Measurements from ENCODE around the gene HOXD9. TPM values are rescaled to one million over a fixed set of nuclear protein-coding genes. Genes with fewer than 3 reads are reported as not detected.

The HOXD9 gene
- total RNA-seq, 2 experiments from 2014 or later: not detected

DNA sequence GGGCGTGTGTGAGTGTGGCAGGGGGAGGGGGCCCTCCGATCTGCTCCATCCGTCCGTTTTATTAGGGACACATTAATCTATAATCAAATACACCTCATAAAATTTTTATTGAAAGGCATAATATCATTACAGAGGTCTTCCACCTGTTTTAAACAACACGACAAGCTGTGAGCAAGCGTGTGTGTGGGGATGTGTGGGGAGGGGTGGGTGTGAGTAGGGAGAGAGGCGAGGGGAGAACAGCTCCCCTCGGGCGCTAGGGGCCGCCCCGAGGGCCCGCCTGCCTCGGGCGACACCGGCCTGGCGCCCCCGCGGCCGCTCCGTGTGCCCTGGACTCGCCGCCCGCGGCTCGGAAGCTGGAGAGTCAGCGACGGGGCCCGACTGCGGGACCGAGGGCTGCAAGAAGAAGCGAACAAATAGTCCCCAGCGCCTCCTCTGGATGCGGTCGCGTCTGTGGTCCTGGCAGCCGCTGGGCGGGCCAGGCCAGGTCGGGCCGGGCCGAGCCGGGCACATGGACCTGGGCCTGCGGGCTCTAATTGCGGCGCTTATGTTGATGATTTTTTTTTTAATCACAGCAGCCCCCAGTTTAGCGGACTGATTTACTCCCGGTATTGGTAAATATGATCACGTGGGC, 352 bp upstream of the HOXD9 start:
- Histone ChIP-seq H3K9me3 (ENCODE audit: control insufficient read depth in 1 of 2, insufficient read depth in 1 of 2, low read length in 2 of 2) (peaks cover 0 to 55% of the 10 kb centered on the region in 2 experiments), H3K4me3 (ENCODE audit: low read length) (peak overlapping the region; percentile 37), H3K36me3 (ENCODE audit: insufficient read depth, low read length) (no peaks in the 10 kb centered on the region), H3K27ac (ENCODE audit: low read depth in 1 of 2, low read length in 2 of 2) (no peak overlapping the region), H3K4me1 (ENCODE audit: insufficient read depth, low read length) (peaks cover 26% of the 10 kb centered on the region), H3K27me3 (ENCODE audit: control insufficient read depth in 1 of 2, insufficient read depth in 2 of 2, low read length in 2 of 2) (peaks cover 88 to 97% of the 10 kb centered on the region in 2 experiments)
- intact Hi-C loops (cut with DNase I, micrococcal nuclease): loop anchor here in 1 of 2 experiments (10.0 kb wide), 1 partner anchor 53 kb away; no protein-coding TSS in a partner anchor
- CTCF ChIA-PET: interaction anchor here (1.5 kb wide), 1 partner anchor 1027 kb away, joined by 3 read pairs; no protein-coding TSS in a partner anchor
- TF ChIP-seq, protein P1, sequence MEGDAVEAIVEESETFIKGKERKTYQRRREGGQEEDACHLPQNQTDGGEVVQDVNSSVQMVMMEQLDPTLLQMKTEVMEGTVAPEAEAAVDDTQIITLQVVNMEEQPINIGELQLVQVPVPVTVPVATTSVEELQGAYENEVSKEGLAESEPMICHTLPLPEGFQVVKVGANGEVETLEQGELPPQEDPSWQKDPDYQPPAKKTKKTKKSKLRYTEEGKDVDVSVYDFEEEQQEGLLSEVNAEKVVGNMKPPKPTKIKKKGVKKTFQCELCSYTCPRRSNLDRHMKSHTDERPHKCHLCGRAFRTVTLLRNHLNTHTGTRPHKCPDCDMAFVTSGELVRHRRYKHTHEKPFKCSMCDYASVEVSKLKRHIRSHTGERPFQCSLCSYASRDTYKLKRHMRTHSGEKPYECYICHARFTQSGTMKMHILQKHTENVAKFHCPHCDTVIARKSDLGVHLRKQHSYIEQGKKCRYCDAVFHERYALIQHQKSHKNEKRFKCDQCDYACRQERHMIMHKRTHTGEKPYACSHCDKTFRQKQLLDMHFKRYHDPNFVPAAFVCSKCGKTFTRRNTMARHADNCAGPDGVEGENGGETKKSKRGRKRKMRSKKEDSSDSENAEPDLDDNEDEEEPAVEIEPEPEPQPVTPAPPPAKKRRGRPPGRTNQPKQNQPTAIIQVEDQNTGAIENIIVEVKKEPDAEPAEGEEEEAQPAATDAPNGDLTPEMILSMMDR (IDR thresholded peaks at IDR 0.05): no peak
- Mint-ChIP-seq H3K4me3 (peak overlapping the region; percentile 81), H3K36me3 (ENCODE audit: low read depth) (peaks cover 6% of the 10 kb centered on the region), H3K4me1 (ENCODE audit: low read depth) (peaks cover 18% of the 10 kb centered on the region), H3K27me3 (peaks cover 93% of the 10 kb centered on the region), H3K9me3 (no peaks in the 10 kb centered on the region), H3K27ac (no peak overlapping the region)
- DNase-seq: no peak
- POLR2A ChIA-PET: interaction anchor here (1.2 to 2.6 kb wide), 2 partner anchors 11 to 12 kb away, joined by 3 to 8 read pairs; no protein-coding TSS in a partner anchor
- peak; percentile 24 for ATAC-seq (ENCODE audit: poor library complexity)

DNA sequence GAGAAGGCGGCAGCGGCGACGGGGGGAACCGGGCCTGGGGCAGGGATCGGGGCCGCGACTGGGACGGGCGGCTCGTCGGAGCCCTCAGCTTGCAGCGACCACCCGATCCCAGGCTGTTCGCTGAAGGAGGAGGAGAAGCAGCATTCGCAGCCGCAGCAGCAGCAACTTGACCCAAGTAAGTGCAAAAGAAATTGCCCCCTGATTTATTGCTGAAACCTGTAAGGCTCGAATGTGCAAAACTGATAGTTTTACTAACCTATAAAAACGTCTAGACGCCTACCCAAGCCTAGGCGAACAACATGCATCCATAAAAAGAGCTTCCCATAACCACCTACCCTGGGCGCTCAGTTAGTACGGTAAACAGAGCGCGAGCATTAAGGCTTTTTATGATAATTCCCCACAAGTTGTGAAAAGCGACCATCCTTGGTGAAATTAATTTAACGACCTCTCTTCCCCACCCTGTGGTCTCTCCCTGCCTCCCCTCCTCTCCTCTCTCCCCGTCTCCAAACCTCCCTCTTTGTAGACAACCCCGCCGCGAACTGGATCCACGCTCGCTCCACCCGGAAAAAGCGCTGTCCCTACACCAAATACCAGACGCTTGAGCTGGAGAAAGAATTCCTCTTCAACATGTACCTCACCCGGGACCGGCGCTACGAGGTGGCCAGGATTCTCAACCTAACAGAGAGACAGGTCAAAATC, 1.0 kb downstream of the HOXD9 start:
- Mint-ChIP-seq H3K4me1 (ENCODE audit: low read depth) (peaks cover 28% of the 10 kb centered on the region), H3K27me3 (peaks cover 94% of the 10 kb centered on the region), H3K4me3 (peak overlapping the region; percentile 57), H3K9me3 (no peaks in the 10 kb centered on the region), H3K36me3 (ENCODE audit: low read depth) (no peaks in the 10 kb centered on the region), H3K27ac (no peak overlapping the region)
- Histone ChIP-seq H3K9me3 (ENCODE audit: control insufficient read depth in 1 of 2, insufficient read depth in 1 of 2, low read length in 2 of 2) (peaks cover 0 to 48% of the 10 kb centered on the region in 2 experiments), H3K27ac (ENCODE audit: low read depth in 1 of 2, low read length in 2 of 2) (no peak overlapping the region), H3K27me3 (ENCODE audit: control insufficient read depth in 1 of 2, insufficient read depth in 2 of 2, low read length in 2 of 2) (peaks cover 88 to 97% of the 10 kb centered on the region in 2 experiments), H3K4me3 (ENCODE audit: low read length) (no peak overlapping the region), H3K36me3 (ENCODE audit: insufficient read depth, low read length) (no peaks in the 10 kb centered on the region), H3K4me1 (ENCODE audit: insufficient read depth, low read length) (peaks cover 32% of the 10 kb centered on the region)
- intact Hi-C loops (cut with DNase I, micrococcal nuclease): loop anchor here in 1 of 2 experiments (10.0 kb wide), 1 partner anchor 51 kb away; no protein-coding TSS in a partner anchor
- TF ChIP-seq, protein P1 (IDR thresholded peaks at IDR 0.05): no peak
- ChIA-PET CTCF (no interaction called here), POLR2A (no interaction called here)
- DNase-seq: no peak
- no peak for ATAC-seq (ENCODE audit: poor library complexity)

DNA sequence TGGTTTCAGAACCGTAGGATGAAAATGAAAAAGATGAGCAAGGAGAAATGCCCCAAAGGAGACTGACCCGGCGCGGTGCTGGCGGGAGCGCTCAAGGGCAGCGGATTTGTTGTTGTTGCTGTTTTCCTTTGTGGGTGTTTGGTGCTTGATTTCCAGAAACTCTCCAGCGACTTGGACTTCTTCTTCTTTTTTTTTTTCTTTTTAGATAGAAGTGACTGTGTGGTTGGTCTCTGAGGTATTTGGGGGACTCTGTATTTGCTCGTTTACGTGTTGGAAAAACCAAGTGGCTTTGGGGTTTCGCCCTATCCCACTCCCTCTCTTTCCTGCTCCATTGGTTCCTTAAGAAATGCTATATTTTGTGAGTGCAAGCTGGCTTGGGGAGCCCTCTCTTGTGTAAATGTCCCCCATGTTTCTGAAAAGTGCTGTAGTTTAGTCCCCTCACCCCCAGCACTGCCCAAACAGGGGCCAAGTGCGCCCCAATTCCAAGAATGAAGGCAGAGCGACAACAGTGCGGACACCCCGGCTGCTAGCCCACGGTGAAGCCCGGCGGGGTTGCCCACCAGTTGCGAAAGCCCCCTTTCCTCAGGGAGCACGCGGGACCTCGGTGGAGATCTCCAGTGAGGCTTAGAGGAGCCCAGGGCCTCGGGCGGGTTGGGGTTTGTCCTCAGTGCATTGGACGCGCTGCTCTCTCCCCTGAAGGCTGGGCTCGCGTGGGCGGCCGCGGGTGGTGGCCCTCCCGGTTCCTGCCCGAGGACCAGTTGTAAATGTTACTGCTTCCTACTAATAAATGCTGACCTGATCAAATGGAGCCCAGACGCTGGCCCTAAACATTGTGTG, 1.8 kb downstream of the HOXD9 start:
- POLR2A ChIA-PET: no interaction called here

More for the DNA sequence above, 1.8 kb downstream of the HOXD9 start:
- peaks cover 0 to 50% of the 10 kb centered on the region in 2 experiments for H3K9me3 ChIP-seq (ENCODE audit: control insufficient read depth in 1 of 2, insufficient read depth in 1 of 2, low read length in 2 of 2)
- Mint-ChIP-seq H3K4me1 (ENCODE audit: low read depth) (peaks cover 30% of the 10 kb centered on the region), H3K36me3 (ENCODE audit: low read depth) (no peaks in the 10 kb centered on the region), H3K4me3 (peak overlapping the region; percentile 57), H3K9me3 (no peaks in the 10 kb centered on the region), H3K27me3 (peaks cover 94% of the 10 kb centered on the region), H3K27ac (no peak overlapping the region)
- H3K4me3 ChIP-seq (ENCODE audit: low read length): no peak overlapping the region
- H3K36me3 ChIP-seq (ENCODE audit: insufficient read depth, low read length): no peaks in the 10 kb centered on the region
- H3K27me3 ChIP-seq (ENCODE audit: control insufficient read depth in 1 of 2, insufficient read depth in 2 of 2, low read length in 2 of 2): peaks cover 90 to 98% of the 10 kb centered on the region in 2 experiments
- ATAC-seq (ENCODE audit: poor library complexity): no peak
- DNase-seq: no peak
- intact Hi-C loops (cut with DNase I, micrococcal nuclease): loop anchor here in 1 of 2 experiments (10.0 kb wide), 1 partner anchor 50 kb away; no protein-coding TSS in a partner anchor
- no peak overlapping the region for H3K27ac ChIP-seq (ENCODE audit: low read depth in 1 of 2, low read length in 2 of 2)
- TF ChIP-seq, protein P1 (IDR thresholded peaks at IDR 0.05): no peak
- H3K4me1 ChIP-seq (ENCODE audit: insufficient read depth, low read length): peaks cover 37% of the 10 kb centered on the region
- CTCF ChIA-PET: interaction anchor here (4.4 kb wide), 1 partner anchor 1025 kb away, joined by 32 read pairs; no protein-coding TSS in a partner anchor

Measured in CD4-positive, alpha-beta T cell (primary cell).